ENCODE results near the gene C1orf105. TPM values are rescaled to one million over a fixed set of nuclear protein-coding genes. Genes with fewer than 3 reads are reported as not detected.
A peak's percentile ranks its signal among the peaks of the same experiment; 100 is the strongest.

C1orf105 gene
- total and polyA plus RNA-seq, 8 donors = 0.37 TPM; not detected in 7

GRCh38 chr1:172401892-172402291 is 18.6 kb upstream of the C1orf105 start:
- Histone ChIP-seq H3K4me1 (peaks cover 0 to 38% (median 20%) of the 10 kb centered on the region in 4 donors), H3K36me3 (no peaks in the 10 kb centered on the region), H3K4me3 (no peak overlapping the region), H3K27ac (no peak overlapping the region), H3K27me3 (no peaks in the 10 kb centered on the region), H3K9me3 (no peaks in the 10 kb centered on the region)
- no peak for TF ChIP-seq POLR2A (IDR thresholded peaks at IDR 0.05)
- TF ChIP-seq POLR2AphosphoS5 (IDR thresholded peaks at IDR 0.05) = no peak
- no peak for TF ChIP-seq EP300 (IDR thresholded peaks at IDR 0.05)
- TF ChIP-seq CTCF (IDR thresholded peaks at IDR 0.05) = peak in 1 of 7 experiments; percentile 7
- 52 to 73% (median 60%) methylated on average over 5 of the region's 5 CpGs for WGBS, 5 donors
- intact Hi-C loops (cut with DNase I; ENCODE audit: low total_unique reads) = loop anchor here (10.0 kb wide), 1 partner anchor 317 kb away; no protein-coding TSS in a partner anchor
- no peak for DNase-seq

- WGBS, 5 donors = 79 to 93% (median 86%) methylated on average over 1 of the region's 1 CpG
- H3K27ac ChIP-seq = no peak overlapping the region
- H3K9me3 ChIP-seq = no peaks in the 10 kb centered on the region
- peaks cover 0 to 29% (median 15%) of the 10 kb centered on the region in 4 donors for H3K4me1 ChIP-seq
- H3K36me3 ChIP-seq = no peaks in the 10 kb centered on the region
- no peak overlapping the region for H3K4me3 ChIP-seq
- no peak for DNase-seq
- TF ChIP-seq CTCF (IDR thresholded peaks at IDR 0.05) (no peak), POLR2A (IDR thresholded peaks at IDR 0.05) (no peak)
- no peaks in the 10 kb centered on the region for H3K27me3 ChIP-seq
- intact Hi-C loops (cut with DNase I; ENCODE audit: low total_unique reads) = loop anchor here (10.0 kb wide), 1 partner anchor 318 kb away; no protein-coding TSS in a partner anchor
Measured at GRCh38 chr1:172402878-172403569, 17.5 kb upstream of the C1orf105 start.

- Histone ChIP-seq H3K27ac (no peak overlapping the region), H3K4me1 (peaks cover 0 to 24% (median 10%) of the 10 kb centered on the region in 4 donors), H3K9me3 (no peaks in the 10 kb centered on the region), H3K27me3 (no peaks in the 10 kb centered on the region), H3K36me3 (no peaks in the 10 kb centered on the region), H3K4me3 (no peak overlapping the region)
- DNase-seq = no peak
- TF ChIP-seq POLR2A (IDR thresholded peaks at IDR 0.05) = no peak
- intact Hi-C loops (cut with DNase I; ENCODE audit: low total_unique reads) = loop anchor here (10.0 kb wide), 1 partner anchor 319 kb away; no protein-coding TSS in a partner anchor
Measured at GRCh38 chr1:172404121-172404520, 16.4 kb upstream of the C1orf105 start.

GRCh38 chr1:172405912-172406311 is 14.6 kb upstream of the C1orf105 start:
- Histone ChIP-seq H3K27ac (no peak overlapping the region), H3K9me3 (no peaks in the 10 kb centered on the region), H3K36me3 (no peaks in the 10 kb centered on the region), H3K4me3 (no peak overlapping the region), H3K27me3 (no peaks in the 10 kb centered on the region), H3K4me1 (peaks cover 0 to 12% (median 6%) of the 10 kb centered on the region in 4 donors)
- TF ChIP-seq POLR2AphosphoS5 (IDR thresholded peaks at IDR 0.05) (no peak), POLR2A (IDR thresholded peaks at IDR 0.05) (no peak), CTCF (IDR thresholded peaks at IDR 0.05) (no peak), EP300 (IDR thresholded peaks at IDR 0.05) (no peak)
- intact Hi-C loops (cut with DNase I; ENCODE audit: low total_unique reads) = loop anchor here (10.0 kb wide), 1 partner anchor 321 kb away; no protein-coding TSS in a partner anchor
- DNase-seq = no peak

GRCh38 chr1:172406968-172407367 is 13.5 kb upstream of the C1orf105 start:
- no peaks in the 10 kb centered on the region for H3K27me3 ChIP-seq
- DNase-seq = no peak
- H3K27ac ChIP-seq = no peak overlapping the region
- WGBS, 5 donors = 44 to 61% (median 52%) methylated on average over 1 of the region's 1 CpG
- intact Hi-C loops (cut with DNase I; ENCODE audit: low total_unique reads) = loop anchor here (10.0 kb wide), 1 partner anchor 322 kb away; no protein-coding TSS in a partner anchor
- no peaks in the 10 kb centered on the region for H3K36me3 ChIP-seq
- H3K4me1 ChIP-seq = peaks cover 0 to 12% (median 6%) of the 10 kb centered on the region in 4 donors
- TF ChIP-seq POLR2AphosphoS5 (IDR thresholded peaks at IDR 0.05) = no peak
- TF ChIP-seq POLR2A (IDR thresholded peaks at IDR 0.05) = no peak
- TF ChIP-seq EP300 (IDR thresholded peaks at IDR 0.05) = no peak
- TF ChIP-seq CTCF (IDR thresholded peaks at IDR 0.05) = no peak
- no peak overlapping the region for H3K4me3 ChIP-seq
- H3K9me3 ChIP-seq = no peaks in the 10 kb centered on the region
